ENCODE measurements around the gene SLC32A1.

The SLC32A1 gene

GRCh38 chr20:38723848-38724625 is at the start of gene SLC32A1:
SLC32A1 (plus strand) TSS chr20:38724486; CDS start chr20:38724725, 239 bp downstream.
- Histone ChIP-seq H3K4me3 (ENCODE audit: low read length) (no peak within 1 kb of the TSS), H3K4me1 (ENCODE audit: control insufficient read depth, insufficient read depth, low read length) (no peaks in the 10 kb centered on the region), H3K36me3 (ENCODE audit: control insufficient read depth, insufficient read depth, low read length, severe bottlenecking) (no peaks in the 10 kb centered on the region), H3K9ac (ENCODE audit: low read length) (no peak within 1 kb of the TSS), H3K27me3 (replicated peaks; ENCODE audit: control insufficient read depth, insufficient read depth, low read length) (peaks cover 93% of the 10 kb centered on the region), H3K9me3 (ENCODE audit: control insufficient read depth, low read length) (peaks cover 5% of the 10 kb centered on the region)
- DNase-seq (ENCODE audit: low read depth) = no peak

- H3K27me3 ChIP-seq (replicated peaks; ENCODE audit: control insufficient read depth, insufficient read depth, low read length) = peaks cover 30% of the 10 kb centered on the region
- no peaks in the 10 kb centered on the region for H3K36me3 ChIP-seq (ENCODE audit: control insufficient read depth, insufficient read depth, low read length, severe bottlenecking)
- H3K9me3 ChIP-seq (ENCODE audit: control insufficient read depth, low read length) = no peaks in the 10 kb centered on the region
- H3K9ac ChIP-seq (ENCODE audit: low read length) = no peak overlapping the region
- peaks cover 7% of the 10 kb centered on the region for H3K4me1 ChIP-seq (ENCODE audit: control insufficient read depth, insufficient read depth, low read length)
- no peak for DNase-seq (ENCODE audit: low read depth)
- no peak overlapping the region for H3K4me3 ChIP-seq (ENCODE audit: low read length)
Measured at GRCh38 chr20:38674765-38675133, 49.5 kb upstream of the SLC32A1 start.

GRCh38 chr20:38676576-38676975 is 47.7 kb upstream of the SLC32A1 start:
- H3K9ac ChIP-seq (ENCODE audit: low read length) = no peak overlapping the region
- no peak for DNase-seq (ENCODE audit: low read depth)
- H3K4me3 ChIP-seq (ENCODE audit: low read length) = no peak overlapping the region
- no peaks in the 10 kb centered on the region for H3K9me3 ChIP-seq (ENCODE audit: control insufficient read depth, low read length)
- H3K27me3 ChIP-seq (replicated peaks; ENCODE audit: control insufficient read depth, insufficient read depth, low read length) = peaks cover 21% of the 10 kb centered on the region
- H3K36me3 ChIP-seq (ENCODE audit: control insufficient read depth, insufficient read depth, low read length, severe bottlenecking) = no peaks in the 10 kb centered on the region
- H3K4me1 ChIP-seq (ENCODE audit: control insufficient read depth, insufficient read depth, low read length) = peaks cover 7% of the 10 kb centered on the region

GRCh38 chr20:38680500-38681306 is 43.6 kb upstream of the SLC32A1 start:
- DNase-seq (ENCODE audit: low read depth) = peak; percentile 49
- H3K36me3 ChIP-seq (ENCODE audit: control insufficient read depth, insufficient read depth, low read length, severe bottlenecking) = no peaks in the 10 kb centered on the region
- no peaks in the 10 kb centered on the region for H3K4me1 ChIP-seq (ENCODE audit: control insufficient read depth, insufficient read depth, low read length)
- H3K9me3 ChIP-seq (ENCODE audit: control insufficient read depth, low read length) = no peaks in the 10 kb centered on the region
- no peak overlapping the region for H3K4me3 ChIP-seq (ENCODE audit: low read length)
- no peak overlapping the region for H3K9ac ChIP-seq (ENCODE audit: low read length)
- H3K27me3 ChIP-seq (replicated peaks; ENCODE audit: control insufficient read depth, insufficient read depth, low read length) = peaks cover 14% of the 10 kb centered on the region

- peaks cover 34% of the 10 kb centered on the region for H3K27me3 ChIP-seq (replicated peaks; ENCODE audit: control insufficient read depth, insufficient read depth, low read length)
Measured at GRCh38 chr20:38685271-38685670, 39.0 kb upstream of the SLC32A1 start.

GRCh38 chr20:38685853-38686473 is 38.3 kb upstream of the SLC32A1 start:
- no peaks in the 10 kb centered on the region for H3K4me1 ChIP-seq (ENCODE audit: control insufficient read depth, insufficient read depth, low read length)
- H3K36me3 ChIP-seq (ENCODE audit: control insufficient read depth, insufficient read depth, low read length, severe bottlenecking) = no peaks in the 10 kb centered on the region
- peaks cover 34% of the 10 kb centered on the region for H3K27me3 ChIP-seq (replicated peaks; ENCODE audit: control insufficient read depth, insufficient read depth, low read length)
- no peak overlapping the region for H3K9ac ChIP-seq (ENCODE audit: low read length)
- DNase-seq (ENCODE audit: low read depth) = peak; percentile 68
- no peaks in the 10 kb centered on the region for H3K9me3 ChIP-seq (ENCODE audit: control insufficient read depth, low read length)
- no peak overlapping the region for H3K4me3 ChIP-seq (ENCODE audit: low read length)

More at GRCh38 chr20:38685271-38685670, 39.0 kb upstream of the SLC32A1 start:
- Histone ChIP-seq H3K9ac (ENCODE audit: low read length) (no peak overlapping the region), H3K9me3 (ENCODE audit: control insufficient read depth, low read length) (no peaks in the 10 kb centered on the region), H3K4me1 (ENCODE audit: control insufficient read depth, insufficient read depth, low read length) (no peaks in the 10 kb centered on the region), H3K4me3 (ENCODE audit: low read length) (no peak overlapping the region), H3K36me3 (ENCODE audit: control insufficient read depth, insufficient read depth, low read length, severe bottlenecking) (no peaks in the 10 kb centered on the region)
- DNase-seq (ENCODE audit: low read depth) = no peak

GRCh38 chr20:38692436-38693411 is 31.6 kb upstream of the SLC32A1 start:
- Histone ChIP-seq H3K36me3 (ENCODE audit: control insufficient read depth, insufficient read depth, low read length, severe bottlenecking) (no peaks in the 10 kb centered on the region), H3K27me3 (replicated peaks; ENCODE audit: control insufficient read depth, insufficient read depth, low read length) (peaks cover 33% of the 10 kb centered on the region), H3K4me3 (ENCODE audit: low read length) (no peak overlapping the region), H3K9ac (ENCODE audit: low read length) (no peak overlapping the region), H3K9me3 (ENCODE audit: control insufficient read depth, low read length) (no peaks in the 10 kb centered on the region), H3K4me1 (ENCODE audit: control insufficient read depth, insufficient read depth, low read length) (no peaks in the 10 kb centered on the region)
- peak; percentile 77 for DNase-seq (ENCODE audit: low read depth)

- peaks cover 35% of the 10 kb centered on the region for H3K27me3 ChIP-seq (replicated peaks; ENCODE audit: control insufficient read depth, insufficient read depth, low read length)
Measured at GRCh38 chr20:38697306-38697705, 27.0 kb upstream of the SLC32A1 start.

GRCh38 chr20:38698541-38698940 is 25.7 kb upstream of the SLC32A1 start:
- Histone ChIP-seq H3K4me3 (ENCODE audit: low read length) (no peak overlapping the region), H3K27me3 (replicated peaks; ENCODE audit: control insufficient read depth, insufficient read depth, low read length) (peaks cover 44% of the 10 kb centered on the region), H3K36me3 (ENCODE audit: control insufficient read depth, insufficient read depth, low read length, severe bottlenecking) (no peaks in the 10 kb centered on the region), H3K9ac (ENCODE audit: low read length) (no peak overlapping the region), H3K4me1 (ENCODE audit: control insufficient read depth, insufficient read depth, low read length) (no peaks in the 10 kb centered on the region), H3K9me3 (ENCODE audit: control insufficient read depth, low read length) (no peaks in the 10 kb centered on the region)
- no peak for DNase-seq (ENCODE audit: low read depth)

More at GRCh38 chr20:38697306-38697705, 27.0 kb upstream of the SLC32A1 start:
- Histone ChIP-seq H3K9me3 (ENCODE audit: control insufficient read depth, low read length) (no peaks in the 10 kb centered on the region), H3K4me1 (ENCODE audit: control insufficient read depth, insufficient read depth, low read length) (no peaks in the 10 kb centered on the region), H3K9ac (ENCODE audit: low read length) (no peak overlapping the region), H3K36me3 (ENCODE audit: control insufficient read depth, insufficient read depth, low read length, severe bottlenecking) (no peaks in the 10 kb centered on the region), H3K4me3 (ENCODE audit: low read length) (no peak overlapping the region)
- no peak for DNase-seq (ENCODE audit: low read depth)

GRCh38 chr20:38700141-38700540 is 24.1 kb upstream of the SLC32A1 start:
- Histone ChIP-seq H3K4me3 (ENCODE audit: low read length) (no peak overlapping the region), H3K27me3 (replicated peaks; ENCODE audit: control insufficient read depth, insufficient read depth, low read length) (peaks cover 47% of the 10 kb centered on the region), H3K9me3 (ENCODE audit: control insufficient read depth, low read length) (no peaks in the 10 kb centered on the region), H3K36me3 (ENCODE audit: control insufficient read depth, insufficient read depth, low read length, severe bottlenecking) (no peaks in the 10 kb centered on the region), H3K9ac (ENCODE audit: low read length) (no peak overlapping the region), H3K4me1 (ENCODE audit: control insufficient read depth, insufficient read depth, low read length) (no peaks in the 10 kb centered on the region)
- no peak for DNase-seq (ENCODE audit: low read depth)

All from adipocyte (in vitro differentiated cells).